Measurements from ENCODE around the gene DUSP16.

Gene DUSP16

GRCh38 chr12:12456637-12457036 lies 106.0 kb downstream of the DUSP16 start:
- no peak for DNase-seq (ENCODE audit: low spot score)
- no peak overlapping the region for H3K4me3 ChIP-seq
- no peak overlapping the region for H3K27ac ChIP-seq
- TF ChIP-seq, protein P1, sequence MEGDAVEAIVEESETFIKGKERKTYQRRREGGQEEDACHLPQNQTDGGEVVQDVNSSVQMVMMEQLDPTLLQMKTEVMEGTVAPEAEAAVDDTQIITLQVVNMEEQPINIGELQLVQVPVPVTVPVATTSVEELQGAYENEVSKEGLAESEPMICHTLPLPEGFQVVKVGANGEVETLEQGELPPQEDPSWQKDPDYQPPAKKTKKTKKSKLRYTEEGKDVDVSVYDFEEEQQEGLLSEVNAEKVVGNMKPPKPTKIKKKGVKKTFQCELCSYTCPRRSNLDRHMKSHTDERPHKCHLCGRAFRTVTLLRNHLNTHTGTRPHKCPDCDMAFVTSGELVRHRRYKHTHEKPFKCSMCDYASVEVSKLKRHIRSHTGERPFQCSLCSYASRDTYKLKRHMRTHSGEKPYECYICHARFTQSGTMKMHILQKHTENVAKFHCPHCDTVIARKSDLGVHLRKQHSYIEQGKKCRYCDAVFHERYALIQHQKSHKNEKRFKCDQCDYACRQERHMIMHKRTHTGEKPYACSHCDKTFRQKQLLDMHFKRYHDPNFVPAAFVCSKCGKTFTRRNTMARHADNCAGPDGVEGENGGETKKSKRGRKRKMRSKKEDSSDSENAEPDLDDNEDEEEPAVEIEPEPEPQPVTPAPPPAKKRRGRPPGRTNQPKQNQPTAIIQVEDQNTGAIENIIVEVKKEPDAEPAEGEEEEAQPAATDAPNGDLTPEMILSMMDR (IDR thresholded peaks at IDR 0.05), result no peak

DNA sequence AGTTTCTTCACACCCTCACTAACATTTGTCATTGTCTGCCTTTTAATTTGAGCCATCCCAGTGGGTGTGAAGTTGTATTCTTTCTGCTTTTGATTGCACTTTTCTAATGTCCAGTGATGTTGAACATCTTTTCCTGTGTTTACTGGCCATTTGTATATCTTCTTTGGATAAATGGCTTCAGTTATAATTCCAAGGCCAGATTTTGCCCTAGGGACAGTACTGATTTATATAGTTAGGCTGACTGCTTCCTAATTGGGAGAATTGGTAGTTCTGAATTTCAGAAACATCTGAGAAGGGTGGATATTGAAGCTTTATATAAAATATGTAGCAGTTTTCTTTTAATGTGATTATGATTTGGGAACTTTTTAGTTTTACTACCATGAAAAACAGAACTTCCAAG lies 108.3 kb downstream of the DUSP16 start:
- TF ChIP-seq, protein P1 (IDR thresholded peaks at IDR 0.05), result no peak
- DNase-seq (ENCODE audit: low spot score), result no peak
- Histone ChIP-seq H3K27ac (no peak overlapping the region), H3K4me3 (no peak overlapping the region)

DNA sequence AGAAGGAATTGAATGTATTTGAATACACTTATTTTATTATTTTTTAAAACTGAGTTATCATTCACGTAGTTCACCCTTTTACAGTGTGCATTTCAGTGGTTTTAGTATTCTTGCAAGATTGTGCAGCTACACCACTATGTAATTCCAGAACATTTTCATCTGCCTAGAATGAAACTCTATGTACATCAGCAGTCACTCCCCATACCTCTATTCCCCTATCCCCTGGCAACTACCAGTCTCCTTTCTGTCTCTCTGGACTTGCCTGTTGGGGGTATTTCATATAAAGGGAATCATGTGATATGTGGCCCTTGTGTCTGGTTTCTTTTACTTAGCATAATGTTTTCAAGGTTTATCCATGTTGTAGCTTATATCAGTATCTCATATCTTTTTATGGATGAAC lies 109.0 kb downstream of the DUSP16 start:
- no peak overlapping the region for H3K27ac ChIP-seq
- no peak for DNase-seq (ENCODE audit: low spot score)
- TF ChIP-seq, protein P1 (IDR thresholded peaks at IDR 0.05), result no peak
- H3K4me3 ChIP-seq, result no peak overlapping the region

- no peak for DNase-seq (ENCODE audit: low spot score)
- TF ChIP-seq, protein P1 (IDR thresholded peaks at IDR 0.05), result no peak
These were observed 110.2 kb downstream of the DUSP16 start for GRCh38 chr12:12452326-12452902.

GRCh38 chr12:12451098-12451497 lies 111.6 kb downstream of the DUSP16 start:
- no peak for DNase-seq (ENCODE audit: low spot score)
- Histone ChIP-seq H3K27ac (no peak overlapping the region), H3K4me3 (no peak overlapping the region)
- TF ChIP-seq, protein P1 (IDR thresholded peaks at IDR 0.05), result no peak

More at GRCh38 chr12:12452326-12452902, 110.2 kb downstream of the DUSP16 start:
- no peak overlapping the region for H3K4me3 ChIP-seq
- no peak overlapping the region for H3K27ac ChIP-seq

DNA sequence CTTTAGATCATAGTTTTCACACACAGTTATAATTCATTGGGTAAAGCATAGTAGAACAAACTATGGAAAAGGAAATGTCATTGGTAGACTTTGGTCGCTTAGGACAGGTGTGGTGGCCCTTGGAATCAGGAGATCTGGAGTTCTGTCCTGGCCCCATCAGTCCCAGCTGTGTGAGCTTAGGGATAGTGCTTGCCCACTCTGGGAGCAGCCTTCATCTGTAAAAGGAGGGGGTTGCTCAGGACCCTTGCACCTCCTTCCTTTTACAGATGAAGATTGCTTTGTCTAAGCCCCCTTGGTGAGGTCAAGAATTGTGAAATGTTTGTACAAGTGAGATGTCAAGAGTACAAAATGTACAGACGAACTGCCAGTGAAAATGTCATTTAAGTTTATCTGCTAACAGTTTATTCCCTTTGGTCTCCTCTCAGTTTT lies 112.6 kb downstream of the DUSP16 start:
- no peak overlapping the region for H3K27ac ChIP-seq
- TF ChIP-seq, protein P1 (IDR thresholded peaks at IDR 0.05), result no peak
- no peak for DNase-seq (ENCODE audit: low spot score)
- H3K4me3 ChIP-seq, result no peak overlapping the region

GRCh38 chr12:12449533-12450025 lies 113.1 kb downstream of the DUSP16 start:
- DNase-seq (ENCODE audit: low spot score), result no peak
- no peak overlapping the region for H3K4me3 ChIP-seq
- TF ChIP-seq, protein P1 (IDR thresholded peaks at IDR 0.05), result no peak
- H3K27ac ChIP-seq, result no peak overlapping the region
